GM21390 (cell line): ENCODE measurements around the gene RAB3GAP2.
"Not testable (repeated sequence)": the region's sequence is repeated elsewhere in the genome, so short reads cannot be mapped to it uniquely, and the experiment has no call there.

ENCODE experiments used
- ATAC-seq: cut with Tn5 transposase; IDR thresholded peaks from one replicate; pipeline ENCODE4 v1.9.1; 2021; ENCODE audit not compliant: unreplicated experiment

Gene RAB3GAP2

DNA sequence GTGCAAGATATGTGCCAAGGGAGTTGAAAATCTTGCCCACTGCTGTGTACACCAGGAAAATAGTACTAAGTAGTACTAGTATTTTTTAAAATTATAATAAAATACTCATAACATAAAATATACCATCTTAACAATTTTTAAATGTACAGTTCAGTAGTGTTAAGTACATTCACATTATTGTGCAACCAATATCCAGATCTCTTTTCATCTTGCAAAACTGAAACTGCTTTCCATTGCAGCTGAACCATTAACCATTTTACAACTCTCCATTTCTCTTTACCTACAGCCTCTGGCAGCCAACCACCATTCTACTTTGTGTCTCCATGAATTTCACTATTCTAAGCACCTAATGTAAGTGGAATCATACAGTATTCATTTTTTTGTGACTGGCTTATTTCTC lies 19.3 kb upstream of the RAB3GAP2 start:
- no peak for ATAC-seq

- no peak for ATAC-seq
Measured at GRCh38 chr1:220290140-220290761, 18.0 kb upstream of the RAB3GAP2 start.

DNA sequence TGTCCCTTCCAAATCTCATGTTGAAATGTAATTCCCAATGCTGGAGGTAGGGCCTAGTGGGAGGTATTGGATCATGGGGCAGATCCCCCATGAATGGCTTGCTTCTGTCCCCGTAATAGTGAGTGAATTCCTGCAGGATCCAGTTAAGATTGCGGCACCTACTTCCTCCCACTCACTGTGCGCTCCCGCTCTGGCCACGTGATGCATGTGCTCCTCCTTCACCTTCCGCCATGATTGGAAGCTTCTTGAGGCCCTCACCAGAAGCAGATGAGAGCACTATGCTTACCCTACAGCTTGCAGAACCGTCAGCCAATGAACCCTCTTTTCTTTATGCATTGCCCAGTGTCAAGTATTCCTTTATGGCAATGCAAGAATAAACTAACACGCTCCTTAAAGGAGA lies 14.9 kb upstream of the RAB3GAP2 start:
- ATAC-seq, result no peak

GRCh38 chr1:220283625-220284024 lies 11.4 kb upstream of the RAB3GAP2 start:
- no peak for ATAC-seq

DNA sequence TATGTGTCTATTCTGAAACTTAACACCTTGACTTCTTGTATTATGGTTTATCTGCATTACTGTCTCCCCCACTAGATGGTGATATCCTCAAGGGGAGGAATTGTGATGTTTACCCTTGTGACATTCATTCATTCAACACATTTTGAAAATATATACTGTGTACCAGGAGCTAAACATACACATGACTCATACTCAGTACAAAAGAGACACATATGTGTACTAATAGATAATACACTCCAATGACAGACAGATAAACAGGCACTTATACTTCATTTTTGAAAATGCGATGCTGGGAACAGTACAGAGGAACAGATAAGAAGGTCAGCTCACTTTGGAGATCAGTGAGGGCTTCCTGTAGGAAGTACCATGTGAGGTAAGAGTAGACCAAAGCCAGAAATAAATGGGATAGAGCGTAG lies 8.9 kb upstream of the RAB3GAP2 start:
- ATAC-seq, result no peak

DNA sequence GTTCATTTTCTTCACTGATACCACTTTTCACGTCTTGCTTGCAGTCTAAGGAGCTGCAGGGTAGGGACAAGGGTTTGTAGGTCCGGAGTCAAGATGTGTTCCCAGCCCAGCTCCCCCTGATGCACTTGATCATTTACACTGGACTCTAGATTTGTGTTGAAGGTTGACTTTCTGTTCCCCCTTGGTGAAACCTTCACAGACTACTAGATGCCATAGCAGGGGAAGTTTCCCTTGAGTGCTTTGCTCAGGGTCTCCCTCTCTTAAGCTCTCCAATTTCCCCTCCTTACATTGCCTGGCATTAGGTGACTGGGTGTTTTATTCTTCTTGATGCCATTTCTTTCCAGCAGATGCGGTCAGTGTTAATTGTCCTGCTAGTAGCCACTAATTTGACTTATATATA lies 8.0 kb upstream of the RAB3GAP2 start:
- no peak for ATAC-seq

- no peak for ATAC-seq
Measured at GRCh38 chr1:220278991-220279390, 6.7 kb upstream of the RAB3GAP2 start.

GRCh38 chr1:220275430-220275829 lies 3.2 kb upstream of the RAB3GAP2 start:
- ATAC-seq, result no peak

- no peak for ATAC-seq
Measured at GRCh38 chr1:220274251-220274855, 2.1 kb upstream of the RAB3GAP2 start.

DNA sequence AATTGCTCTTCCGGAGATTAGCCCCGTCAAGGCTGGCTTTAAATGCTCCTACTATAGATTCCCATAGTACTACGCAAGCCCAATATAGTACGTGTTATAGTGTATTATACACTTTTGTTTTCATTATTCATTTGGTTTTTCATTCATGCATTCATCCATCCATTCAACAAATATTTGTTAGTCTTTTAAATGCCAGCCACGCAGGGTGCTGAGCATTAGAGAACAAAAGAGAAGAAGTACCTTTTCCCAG lies 513 bp upstream of the RAB3GAP2 start:
- no peak for ATAC-seq

GRCh38 chr1:220271706-220272046 lies 577 bp downstream of the RAB3GAP2 start:
- ATAC-seq, result no peak

GRCh38 chr1:220269036-220269435 lies 3.2 kb downstream of the RAB3GAP2 start:
- no peak for ATAC-seq

GRCh38 chr1:220267630-220268029 lies 4.6 kb downstream of the RAB3GAP2 start:
- no peak for ATAC-seq

DNA sequence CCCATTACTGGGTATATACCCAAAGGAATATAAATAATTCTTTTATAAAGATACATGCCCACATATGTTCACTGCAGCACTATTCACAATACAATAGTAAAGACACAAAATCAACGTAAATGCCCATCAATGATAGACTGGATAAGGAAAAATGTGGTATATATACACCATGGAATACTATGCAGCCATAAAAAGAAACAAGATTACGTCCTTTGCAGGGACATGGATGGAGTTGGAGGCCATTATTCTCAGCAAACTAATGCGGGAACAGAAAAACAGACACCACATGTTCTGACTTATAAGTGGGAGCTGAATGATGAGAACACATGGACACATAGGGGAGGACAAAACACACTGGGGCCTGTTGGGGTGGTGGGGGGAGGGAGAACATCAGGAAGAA lies 12.0 kb downstream of the RAB3GAP2 start:
- ATAC-seq, result not testable (repeated sequence)

DNA sequence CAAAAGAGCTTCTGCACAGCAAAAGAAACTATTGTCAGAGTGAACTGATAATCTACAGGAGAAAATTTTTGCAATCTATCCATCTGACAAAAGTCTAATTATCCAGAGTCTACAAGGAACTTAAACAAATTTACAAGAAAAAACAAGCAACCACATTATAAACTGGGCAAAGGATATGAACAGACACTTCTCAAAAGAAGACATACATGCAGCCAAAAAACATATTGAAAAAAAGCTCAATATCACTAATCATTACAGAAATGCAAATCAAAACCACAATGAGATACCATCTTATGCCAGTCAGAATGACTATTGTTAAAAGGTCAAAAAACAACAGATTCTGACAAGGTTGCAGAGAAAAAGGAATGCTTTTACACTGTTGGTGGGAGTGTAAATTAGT lies 12.5 kb downstream of the RAB3GAP2 start:
- ATAC-seq, result not testable (repeated sequence)

GRCh38 chr1:220256194-220256593 lies 16.1 kb downstream of the RAB3GAP2 start:
- ATAC-seq, result not testable (repeated sequence)

- no peak for ATAC-seq
Measured at GRCh38 chr1:220255204-220255603, 17.0 kb downstream of the RAB3GAP2 start.

- not testable (repeated sequence) for ATAC-seq
Measured at GRCh38 chr1:220253290-220253689, 19.0 kb downstream of the RAB3GAP2 start.

DNA sequence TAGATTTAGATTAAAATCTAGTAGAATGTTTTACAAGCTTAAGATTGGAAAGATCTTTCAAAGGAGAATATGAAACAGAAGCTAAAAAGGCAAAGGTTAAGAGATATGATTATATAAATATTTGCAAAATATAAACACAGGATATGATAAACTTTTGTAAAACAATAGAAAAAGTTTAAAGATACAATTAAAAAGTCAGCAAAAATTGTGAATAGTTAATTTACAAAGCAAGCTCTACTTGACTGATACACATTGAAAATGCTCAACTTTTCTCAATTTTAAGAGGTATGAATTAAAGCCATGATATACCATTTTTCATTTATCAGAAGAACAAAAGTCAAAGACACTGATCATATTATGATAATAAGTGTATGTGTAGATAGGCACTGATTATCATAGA lies 21.0 kb downstream of the RAB3GAP2 start:
- ATAC-seq, result no peak

DNA sequence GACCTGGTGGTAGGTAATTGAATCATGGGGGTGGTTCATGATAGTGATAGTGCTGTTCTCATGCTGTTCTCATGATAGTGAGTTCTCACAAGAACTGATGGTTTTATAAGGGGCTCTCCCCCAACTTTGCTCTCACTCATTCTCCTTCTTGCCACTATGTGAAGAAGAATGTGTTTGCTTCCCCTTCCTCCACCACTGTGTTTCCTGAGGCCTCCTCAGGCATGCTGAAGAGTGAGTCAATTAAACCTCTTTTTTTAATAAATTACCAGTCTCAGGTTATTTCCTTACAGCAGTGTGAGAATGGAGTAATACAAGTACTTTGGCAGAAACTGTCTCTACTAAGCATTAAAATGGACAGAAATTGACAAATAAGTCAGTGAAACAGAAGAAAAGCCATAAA lies 21.6 kb downstream of the RAB3GAP2 start:
- no peak for ATAC-seq

DNA sequence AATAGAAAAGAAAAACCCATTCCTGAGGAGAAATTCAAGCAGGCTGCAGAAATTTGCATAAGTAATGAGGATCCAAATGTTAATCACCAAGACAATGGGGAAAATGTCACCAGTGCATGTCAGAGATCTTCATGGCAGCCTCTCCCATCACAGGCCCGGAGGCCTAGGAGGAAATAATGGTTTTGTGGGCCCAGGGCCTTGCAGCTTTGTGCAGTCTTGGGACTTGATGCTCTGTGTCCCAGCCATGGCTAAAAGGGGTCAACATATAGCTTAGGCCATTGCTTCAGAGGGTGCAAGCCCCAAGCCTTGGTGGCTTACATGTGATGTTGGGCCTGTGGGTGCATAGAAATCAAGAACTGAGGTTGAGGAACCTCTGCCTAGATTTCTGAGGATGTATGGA lies 22.7 kb downstream of the RAB3GAP2 start:
- ATAC-seq, result no peak

DNA sequence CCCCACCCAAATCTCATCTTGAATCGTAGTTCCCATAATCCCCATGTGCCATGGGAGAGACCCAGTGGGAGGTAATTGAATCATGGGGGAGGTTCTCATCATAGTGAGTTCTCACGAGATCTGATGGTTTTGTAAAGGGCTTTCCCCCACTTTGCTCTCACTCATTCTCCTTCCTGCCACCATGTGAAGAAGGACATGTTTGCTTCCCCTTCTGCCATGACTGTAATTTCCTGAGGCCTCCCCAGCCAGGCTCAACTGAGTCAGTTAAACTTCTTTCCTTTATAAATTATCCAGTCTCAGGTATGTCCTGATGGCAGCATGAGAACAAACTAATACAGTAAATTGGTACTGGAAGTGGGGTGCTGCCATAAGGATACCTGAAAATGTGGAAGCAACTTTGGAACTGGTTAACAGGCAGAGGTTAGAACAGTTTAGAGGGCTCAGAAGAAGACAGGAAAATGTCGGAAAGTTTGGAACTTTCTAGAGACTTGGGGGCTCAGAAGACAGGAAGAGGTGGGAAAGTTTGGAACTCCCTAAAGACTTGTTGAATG lies 23.5 kb downstream of the RAB3GAP2 start:
- ATAC-seq, result not testable (repeated sequence)

GRCh38 chr1:220245900-220246299 lies 26.4 kb downstream of the RAB3GAP2 start:
- not testable (repeated sequence) for ATAC-seq
